ENCODE results near the gene LRRC36. TPM values are rescaled to one million over a fixed set of nuclear protein-coding genes. Genes with fewer than 3 reads are reported as not detected.

Gene LRRC36
- total RNA-seq, 1 donor from 2014 or later = 0.69 TPM

GRCh38 chr16:67296420-67296819 is 30.2 kb upstream of the LRRC36 start:
- CTCF ChIA-PET = no interaction called here
- TF ChIP-seq CTCF (IDR thresholded peaks at IDR 0.05) = no peak

GRCh38 chr16:67298277-67298676 is 28.3 kb upstream of the LRRC36 start:
- H3K4me1 Mint-ChIP-seq = no peaks in the 10 kb centered on the region
- DNase-seq (no peak), ATAC-seq (ENCODE audit: low read depth) (no peak)
- no peak overlapping the region for H3K27ac Mint-ChIP-seq
- ChIA-PET CTCF (no interaction called here), POLR2A (no interaction called here)
- no peak for TF ChIP-seq CTCF (IDR thresholded peaks at IDR 0.05)
- H3K9me3 Mint-ChIP-seq = no peaks in the 10 kb centered on the region
- H3K4me3 Mint-ChIP-seq = no peak overlapping the region
- H3K27me3 Mint-ChIP-seq = peaks cover 6% of the 10 kb centered on the region
- intact Hi-C loops (cut with micrococcal nuclease) = no loop called here
- no peaks in the 10 kb centered on the region for H3K36me3 Mint-ChIP-seq (ENCODE audit: low read depth)

More at GRCh38 chr16:67296420-67296819, 30.2 kb upstream of the LRRC36 start:
- POLR2A ChIA-PET = no interaction called here
- no peak overlapping the region for H3K4me3 Mint-ChIP-seq
- intact Hi-C loops (cut with micrococcal nuclease) = no loop called here
- no peak for DNase-seq
- no peaks in the 10 kb centered on the region for H3K9me3 Mint-ChIP-seq
- H3K36me3 Mint-ChIP-seq (ENCODE audit: low read depth) = no peaks in the 10 kb centered on the region
- H3K27me3 Mint-ChIP-seq = peaks cover 6% of the 10 kb centered on the region
- ATAC-seq (ENCODE audit: low read depth) = no peak
- H3K27ac Mint-ChIP-seq = no peak overlapping the region
- H3K4me1 Mint-ChIP-seq = no peaks in the 10 kb centered on the region

GRCh38 chr16:67299269-67299668 is 27.3 kb upstream of the LRRC36 start:
- DNase-seq = no peak
- H3K27ac Mint-ChIP-seq = no peak overlapping the region
- H3K9me3 Mint-ChIP-seq = no peaks in the 10 kb centered on the region
- ChIA-PET CTCF (no interaction called here), POLR2A (no interaction called here)
- no peak for ATAC-seq (ENCODE audit: low read depth)
- no peak for TF ChIP-seq CTCF (IDR thresholded peaks at IDR 0.05)
- intact Hi-C loops (cut with micrococcal nuclease) = no loop called here
- no peaks in the 10 kb centered on the region for H3K4me1 Mint-ChIP-seq
- H3K4me3 Mint-ChIP-seq = no peak overlapping the region
- H3K27me3 Mint-ChIP-seq = peaks cover 6% of the 10 kb centered on the region
- H3K36me3 Mint-ChIP-seq (ENCODE audit: low read depth) = no peaks in the 10 kb centered on the region

GRCh38 chr16:67301080-67301782 is 25.4 kb upstream of the LRRC36 start:
- intact Hi-C loops (cut with micrococcal nuclease) = no loop called here
- DNase-seq (no peak), ATAC-seq (ENCODE audit: low read depth) (no peak)
- Mint-ChIP-seq H3K9me3 (no peaks in the 10 kb centered on the region), H3K4me3 (no peak overlapping the region), H3K4me1 (no peaks in the 10 kb centered on the region), H3K36me3 (ENCODE audit: low read depth) (no peaks in the 10 kb centered on the region), H3K27me3 (peaks cover 6% of the 10 kb centered on the region), H3K27ac (no peak overlapping the region)
- POLR2A ChIA-PET = no interaction called here
- no peak for TF ChIP-seq CTCF (IDR thresholded peaks at IDR 0.05)
- CTCF ChIA-PET = no interaction called here

GRCh38 chr16:67302076-67302475 is 24.5 kb upstream of the LRRC36 start:
- H3K9me3 Mint-ChIP-seq = no peaks in the 10 kb centered on the region
- peaks cover 5% of the 10 kb centered on the region for H3K27me3 Mint-ChIP-seq
- ChIA-PET CTCF (no interaction called here), POLR2A (no interaction called here)
- H3K36me3 Mint-ChIP-seq (ENCODE audit: low read depth) = no peaks in the 10 kb centered on the region
- TF ChIP-seq CTCF (IDR thresholded peaks at IDR 0.05) = no peak
- DNase-seq (no peak), ATAC-seq (ENCODE audit: low read depth) (no peak)
- no peak overlapping the region for H3K27ac Mint-ChIP-seq
- intact Hi-C loops (cut with micrococcal nuclease) = no loop called here
- no peak overlapping the region for H3K4me3 Mint-ChIP-seq
- no peaks in the 10 kb centered on the region for H3K4me1 Mint-ChIP-seq

Measured in activated B cell treated with CpG ODN at 0.5 μM for 24 hours (primary cell).